ENCODE results near the gene NUCB2. TPM values are rescaled to one million over a fixed set of nuclear protein-coding genes. Genes with fewer than 3 reads are reported as not detected.
A peak's percentile ranks its signal among the peaks of the same experiment; 100 is the strongest.

The NUCB2 gene
- polyA plus RNA-seq, 1 of the 3 experiments (the other 2 are of a cell fraction): 25.0 TPM

GRCh38 chr11:17352950-17353820, 76.6 kb downstream of the NUCB2 start:
- Histone ChIP-seq H3K9me3 (no peaks in the 10 kb centered on the region), H3K9me2 (no peaks in the 10 kb centered on the region), H3F3A (replicated peaks; ENCODE audit: insufficient read depth) (peaks cover 21% of the 10 kb centered on the region), H3K4me1 (ENCODE audit: control insufficient read depth in 1 of 2, insufficient read depth in 2 of 2, low read depth in 1 of 2, low read length in 1 of 2) (peaks cover 5 to 14% of the 10 kb centered on the region in 2 experiments; a peak in 3 of 4 replicates), H3K27me3 (ENCODE audit: insufficient read depth) (no peaks in the 10 kb centered on the region), H3K27ac (ENCODE audit: low read depth in 2 of 2, low read length in 1 of 2) (peak overlapping the region; percentile 59 to 84), H3K4me2 (peak overlapping the region; percentile 95), H3K36me3 (replicated peaks in 1 of 2; ENCODE audit: control insufficient read depth in 1 of 2, insufficient read depth in 2 of 2, low read length in 1 of 2) (no peaks in the 10 kb centered on the region), H3K9ac (peak overlapping the region; percentile 67), H4K20me1 (ENCODE audit: insufficient read depth) (no peaks in the 10 kb centered on the region), H2AFZ (ENCODE audit: low read depth) (peak overlapping the region; percentile 96), H3K79me2 (ENCODE audit: insufficient read depth) (no peaks in the 10 kb centered on the region), H3K4me3 (ENCODE audit: low read depth in 2 of 2, low read length in 1 of 2) (peak overlapping the region; percentile 64 to 77)
- DNase-seq: peak; percentile 81
- TF ChIP-seq YY1 (IDR thresholded peaks at IDR 0.05; ENCODE audit: low read depth): no peak
- peak; percentile 96 for TF ChIP-seq MAX (IDR thresholded peaks at IDR 0.05; ENCODE audit: low read depth)
- TF ChIP-seq ELF1 (IDR thresholded peaks at IDR 0.05): peak; percentile 56
- peak; percentile 57; the same call in 1 of the 2 replicates for TF ChIP-seq SIN3A (IDR thresholded peaks at IDR 0.05; ENCODE audit: borderline replicate concordance, low read depth, low read length)
- TF ChIP-seq ZBTB33 (IDR thresholded peaks at IDR 0.05; ENCODE audit: borderline replicate concordance, low read depth): no peak
- TF ChIP-seq TEAD4 (IDR thresholded peaks at IDR 0.05; ENCODE audit: borderline replicate concordance, insufficient read depth): no peak
- TF ChIP-seq MEF2A (IDR thresholded peaks at IDR 0.05; ENCODE audit: borderline replicate concordance, low read depth): no peak
- TF ChIP-seq CHD2 (IDR thresholded peaks at IDR 0.05; ENCODE audit: low read length, partially characterized antibody): peak; percentile 66
- TF ChIP-seq RAD21 (IDR thresholded peaks at IDR 0.05; ENCODE audit: low read length): no peak
- TF ChIP-seq MXI1 (IDR thresholded peaks at IDR 0.05; ENCODE audit: low read depth, low read length): peak; percentile 88
- peak; percentile 41; the same call in 1 of the 2 replicates for TF ChIP-seq TAF1 (IDR thresholded peaks at IDR 0.05; ENCODE audit: borderline replicate concordance, low read depth, low read length)
- POLR2A ChIA-PET: interaction anchor here (1.1 kb wide), 1 partner anchor 19 kb away, joined by 3 read pairs; no protein-coding TSS in a partner anchor
- CTCF ChIA-PET: interaction anchor here (0.7 to 3.3 kb wide), 23 partner anchors 8 to 434 kb away, joined by 3 to 32 read pairs (median 3); partner anchors contain the start of genes KCNJ11 and NUCB2
- 1% methylated on average over 47 of the region's 69 CpGs for WGBS (ENCODE audit: low lambda C conversion rate)

- 8% methylated on average over 15 of the region's 15 CpGs for WGBS (ENCODE audit: low lambda C conversion rate)
- Histone ChIP-seq H2AFZ (ENCODE audit: low read depth) (peak overlapping the region; percentile 96), H3K9ac (peak overlapping the region; percentile 67), H3K4me2 (peak overlapping the region; percentile 95), H3K36me3 (replicated peaks in 1 of 2; ENCODE audit: control insufficient read depth in 1 of 2, insufficient read depth in 2 of 2, low read length in 1 of 2) (no peaks in the 10 kb centered on the region), H4K20me1 (ENCODE audit: insufficient read depth) (no peaks in the 10 kb centered on the region), H3K4me3 (ENCODE audit: low read depth in 2 of 2, low read length in 1 of 2) (peak overlapping the region; percentile 64 to 77), H3K4me1 (ENCODE audit: control insufficient read depth in 1 of 2, insufficient read depth in 2 of 2, low read depth in 1 of 2, low read length in 1 of 2) (peaks cover 5 to 14% of the 10 kb centered on the region in 2 experiments; a peak in 3 of 4 replicates), H3K27me3 (ENCODE audit: insufficient read depth) (no peaks in the 10 kb centered on the region), H3F3A (replicated peaks; ENCODE audit: insufficient read depth) (peaks cover 21% of the 10 kb centered on the region), H3K9me3 (no peaks in the 10 kb centered on the region), H3K79me2 (ENCODE audit: insufficient read depth) (no peaks in the 10 kb centered on the region), H3K9me2 (no peaks in the 10 kb centered on the region), H3K27ac (ENCODE audit: low read depth in 2 of 2, low read length in 1 of 2) (peak overlapping the region; percentile 59 to 84; a peak in 3 of 4 replicates)
- CTCF ChIA-PET: interaction anchor here (0.6 to 3.3 kb wide), 28 partner anchors 9 to 435 kb away, joined by 3 to 32 read pairs (median 4); partner anchors contain the start of genes KCNJ11 and NUCB2
- no peak for DNase-seq
- POLR2A ChIA-PET: interaction anchor here (0.6 to 1.1 kb wide), 3 partner anchors 19 to 472 kb away, joined by 3 to 4 read pairs (median 3); partner anchors contain the start of gene ABCC8
- TF ChIP-seq RXRA (IDR thresholded peaks at IDR 0.05; ENCODE audit: borderline replicate concordance, low read depth): no peak
- TF ChIP-seq FOSL2 (IDR thresholded peaks at IDR 0.05; ENCODE audit: borderline replicate concordance, low read depth): no peak
- 0 out of 2 replicates have a peak, but pooled peaks have one; percentile 43 for TF ChIP-seq GABPA (IDR thresholded peaks at IDR 0.05; ENCODE audit: low read depth)
- no peak for TF ChIP-seq SIN3A (IDR thresholded peaks at IDR 0.05; ENCODE audit: borderline replicate concordance, low read depth, low read length)
- no peak for TF ChIP-seq EP300 (IDR thresholded peaks at IDR 0.05; ENCODE audit: borderline replicate concordance in 1 of 2, low read depth in 1 of 2, low read length in 1 of 2)
- TF ChIP-seq POLR2AphosphoS5 (IDR thresholded peaks at IDR 0.05; ENCODE audit: low read depth, low read length): no peak
- no peak for TF ChIP-seq NFIC (IDR thresholded peaks at IDR 0.05; ENCODE audit: borderline replicate concordance)
- TF ChIP-seq RCOR1 (IDR thresholded peaks at IDR 0.05; ENCODE audit: low read length): 0 out of 2 replicates have a peak, but pooled peaks have one; percentile 30
- TF ChIP-seq ZBTB33 (IDR thresholded peaks at IDR 0.05; ENCODE audit: borderline replicate concordance, low read depth): no peak
- 0 out of 2 replicates have a peak, but pooled peaks have one; percentile 17 for TF ChIP-seq MXI1 (IDR thresholded peaks at IDR 0.05; ENCODE audit: low read depth, low read length)
Observed at GRCh38 chr11:17353821-17354600, 77.5 kb downstream of the NUCB2 start.

Measured in SK-N-SH (cell line).